ENCODE data around the gene MAP7.

MAP7 gene

DNA sequence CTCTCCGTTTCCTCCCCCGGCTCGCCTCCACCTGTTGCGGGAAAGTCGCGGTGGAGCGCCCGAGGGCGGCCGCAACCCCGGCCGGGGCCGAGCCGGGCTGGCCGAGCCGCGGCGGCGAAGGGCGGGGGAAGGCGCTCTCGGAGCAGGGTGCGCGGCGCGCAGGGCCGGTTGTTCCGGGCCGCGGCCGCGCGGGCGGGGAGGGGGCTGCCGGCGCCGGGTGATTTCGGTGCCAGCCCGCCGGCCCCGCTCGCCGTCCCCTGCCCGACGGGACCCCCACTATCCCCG, 235 bp downstream of the MAP7 start:
- TF ChIP-seq CTCF (IDR thresholded peaks at IDR 0.05; ENCODE audit: low read depth, low read length, missing control alignments): no peak
- DNase-seq (ENCODE audit: low read depth): no peak
- in situ Hi-C loops (cut with HindIII; ENCODE audit: low sequenced_read_pairs): no loop called here
- H3K4me3 ChIP-seq (ENCODE audit: low read depth, low read length): peak overlapping the region; percentile 62

DNA sequence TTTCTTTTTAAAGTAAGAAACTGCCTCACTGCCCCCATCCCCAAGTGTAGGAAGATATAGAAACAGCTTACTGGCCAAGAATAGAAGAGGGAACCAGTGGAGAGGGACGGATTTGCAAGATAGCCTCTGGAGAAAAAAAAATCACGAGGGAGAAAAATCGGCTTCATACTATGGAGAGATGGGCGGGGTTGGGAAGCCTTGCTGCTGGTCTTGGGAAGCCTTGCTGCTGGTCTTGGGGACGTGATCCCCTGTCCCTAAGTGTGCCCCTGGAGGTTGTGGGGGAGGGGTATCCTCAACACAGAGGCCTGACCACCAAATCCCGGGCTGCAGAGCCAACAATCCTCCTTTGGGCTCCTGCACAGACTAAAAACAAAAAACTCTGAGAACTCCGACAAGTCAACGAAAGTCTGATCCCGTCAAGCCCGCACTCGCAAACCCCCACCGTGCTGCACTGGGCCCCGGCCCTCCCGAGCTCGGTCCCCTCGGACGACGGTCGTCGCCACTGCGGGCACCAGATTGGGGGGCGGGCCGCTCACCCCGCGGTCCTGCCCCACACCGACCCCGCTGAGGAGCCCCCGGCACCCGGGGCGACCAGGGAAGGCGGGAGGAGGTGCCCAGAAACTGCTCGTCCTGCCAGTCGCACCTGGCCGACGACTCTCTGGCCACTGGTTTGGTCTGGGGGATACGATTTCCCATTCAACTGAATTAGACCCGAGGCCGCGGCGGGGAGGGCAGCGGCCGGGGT, 750 bp downstream of the MAP7 start:
- TF ChIP-seq CTCF (IDR thresholded peaks at IDR 0.05; ENCODE audit: low read depth, low read length, missing control alignments): no peak
- H3K4me3 ChIP-seq (ENCODE audit: low read depth, low read length): peak overlapping the region; percentile 62
- in situ Hi-C loops (cut with HindIII; ENCODE audit: low sequenced_read_pairs): no loop called here
- DNase-seq (ENCODE audit: low read depth): no peak

DNA sequence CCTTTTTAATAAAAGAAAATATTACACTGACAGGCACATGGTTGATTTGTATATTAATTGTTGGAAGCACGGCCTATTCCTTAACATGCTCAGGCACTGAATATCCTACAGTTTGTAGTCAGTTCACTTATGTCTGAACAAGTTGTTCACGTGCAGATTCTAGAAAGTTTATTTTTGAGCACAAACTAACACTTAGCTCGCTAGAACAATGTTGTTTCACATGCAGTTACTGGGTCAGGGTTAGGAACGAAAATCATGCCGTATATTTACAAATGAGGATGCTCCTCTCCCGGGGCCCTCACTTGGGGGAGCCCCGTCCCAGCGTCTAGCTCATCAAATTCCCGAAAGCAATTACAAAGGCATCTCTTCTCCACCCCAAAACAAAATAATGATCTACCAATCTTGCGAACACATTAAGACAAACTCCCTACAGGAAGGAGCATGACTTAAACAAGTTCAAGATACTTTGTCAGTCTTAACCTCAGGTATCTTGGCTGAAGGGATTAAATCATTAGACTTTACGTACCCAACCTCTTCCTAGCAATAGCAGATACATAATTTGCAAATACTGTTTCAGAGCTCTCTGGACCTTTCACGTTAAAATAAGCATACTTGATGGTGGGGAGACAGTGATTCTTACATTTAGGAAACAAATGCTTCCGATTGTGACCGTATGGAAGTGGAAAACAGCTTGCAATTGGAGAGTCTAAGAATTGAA, 1.5 kb downstream of the MAP7 start:
- no peak overlapping the region for H3K4me3 ChIP-seq (ENCODE audit: low read depth, low read length)
- TF ChIP-seq CTCF (IDR thresholded peaks at IDR 0.05; ENCODE audit: low read depth, low read length, missing control alignments): no peak
- in situ Hi-C loops (cut with HindIII; ENCODE audit: low sequenced_read_pairs): no loop called here
- DNase-seq (ENCODE audit: low read depth): no peak

DNA sequence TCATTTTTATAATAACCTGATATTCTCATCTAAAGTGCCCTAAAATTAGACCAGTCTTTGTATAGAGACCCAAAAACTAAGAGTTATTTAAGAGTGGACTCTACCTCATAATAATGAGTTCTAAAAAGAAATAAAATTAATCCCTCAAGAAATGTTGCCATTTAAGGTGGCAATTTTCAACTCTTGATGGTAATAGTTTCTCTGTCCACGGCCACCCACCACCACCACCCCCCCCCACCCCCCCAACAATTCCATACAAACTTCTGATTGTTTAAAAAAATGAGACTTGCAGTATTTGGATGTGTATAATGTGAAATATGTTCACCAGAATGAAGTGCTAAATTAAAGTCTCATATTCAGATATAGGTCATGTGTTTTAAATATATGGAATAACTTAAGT, 2.4 kb downstream of the MAP7 start:
- in situ Hi-C loops (cut with HindIII; ENCODE audit: low sequenced_read_pairs): no loop called here
- no peak for TF ChIP-seq CTCF (IDR thresholded peaks at IDR 0.05; ENCODE audit: low read depth, low read length, missing control alignments)
- no peak overlapping the region for H3K4me3 ChIP-seq (ENCODE audit: low read depth, low read length)
- no peak for DNase-seq (ENCODE audit: low read depth)

DNA sequence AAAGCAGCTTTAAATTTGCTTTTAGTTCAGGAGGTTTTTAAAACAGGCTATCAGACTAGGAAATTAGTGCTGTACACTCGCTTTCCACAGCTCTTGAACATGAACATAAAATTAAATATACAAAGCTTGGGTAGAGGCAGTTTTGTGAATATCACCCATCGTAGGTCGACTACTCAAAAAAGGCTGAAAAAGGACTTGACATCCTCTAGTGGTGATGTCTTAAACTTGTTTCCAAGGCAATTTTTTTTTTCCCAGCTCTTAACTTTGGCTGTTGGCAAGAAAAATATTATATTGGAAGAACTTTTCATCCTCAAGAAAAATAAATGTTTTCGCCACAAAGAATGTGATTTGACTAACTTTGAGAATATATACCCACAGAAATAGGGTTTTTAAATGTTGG, 2.9 kb downstream of the MAP7 start:
- peak; percentile 83 for TF ChIP-seq CTCF (IDR thresholded peaks at IDR 0.05; ENCODE audit: low read depth, low read length, missing control alignments)
- in situ Hi-C loops (cut with HindIII; ENCODE audit: low sequenced_read_pairs): no loop called here
- peak; percentile 34 for DNase-seq (ENCODE audit: low read depth)
- no peak overlapping the region for H3K4me3 ChIP-seq (ENCODE audit: low read depth, low read length)

DNA sequence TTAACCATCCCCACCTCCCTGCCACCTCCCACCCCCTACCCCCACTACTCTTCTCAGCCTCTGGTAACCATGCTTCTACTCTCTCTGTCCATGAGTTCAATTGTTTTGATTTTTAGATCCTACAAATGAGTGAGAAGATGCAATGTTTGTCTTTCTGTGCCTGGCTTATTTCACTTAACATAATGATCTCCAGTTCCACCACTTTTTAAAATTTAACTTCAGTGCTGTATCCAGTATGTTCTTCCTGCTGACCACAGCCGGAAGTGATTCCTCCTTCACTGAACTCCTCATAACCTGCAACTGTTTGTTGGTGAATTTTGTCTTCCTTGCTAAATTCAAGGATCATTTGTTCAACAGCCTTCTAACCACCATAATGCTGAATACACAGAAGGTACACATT, 3.9 kb downstream of the MAP7 start:
- in situ Hi-C loops (cut with HindIII; ENCODE audit: low sequenced_read_pairs): no loop called here
- DNase-seq (ENCODE audit: low read depth): no peak
- no peak for TF ChIP-seq CTCF (IDR thresholded peaks at IDR 0.05; ENCODE audit: low read depth, low read length, missing control alignments)
- H3K4me3 ChIP-seq (ENCODE audit: low read depth, low read length): no peak overlapping the region

Measured in astrocyte of the cerebellum (primary cell).